SU-DHL-6 (cell line): Measurements from ENCODE around the gene NEDD4.

Experiments
- H2AFZ ChIP-seq: fragments of 200-600 bp; sonication (generic); 2 replicates; pipeline ENCODE4 v1.6.1; 2014; ENCODE audit warnings: low read depth, mild to moderate bottlenecking, moderate library complexity, mixed read lengths, antibody characterized with exemption, low read length; ENCODE audit not compliant: severe bottlenecking
- H3F3A ChIP-seq: fragments of 200-600 bp; shearing (Covaris generic); 2 replicates; pipeline ENCODE4 v1.6.0; 2016; ENCODE audit warnings: antibody characterized with exemption, mild to moderate bottlenecking; ENCODE audit not compliant: insufficient read depth
- H3K27ac ChIP-seq: fragments of 200-600 bp; sonication (generic); 2 replicates; pipeline ENCODE4 v1.5.1; 2016; ENCODE audit warnings: low read depth, mild to moderate bottlenecking, low read length, moderate library complexity, mixed read lengths
- H3K27me3 ChIP-seq: fragments of 200-600 bp; sonication (generic), shearing (Covaris generic); 2 replicates; pipeline ENCODE4 v1.6.0; 2014; ENCODE audit warnings: mild to moderate bottlenecking, low read length
- H3K36me3 ChIP-seq: fragments of 200-600 bp; sonication (generic); 2 replicates; pipeline ENCODE4 v1.6.1; 2014; ENCODE audit warnings: mild to moderate bottlenecking, low read length, mixed read lengths
- H3K4me2 ChIP-seq: fragments of 300-600, 200-600 bp; shearing (Covaris generic), sonication (generic); 2 replicates; pipeline ENCODE4 v1.6.0; 2014; ENCODE audit warnings: low read length, low read depth, mild to moderate bottlenecking; ENCODE audit not compliant: poor library complexity, severe bottlenecking
- H3K4me3 ChIP-seq: fragments of 200-600 bp; sonication (generic); 2 replicates; pipeline ENCODE4 v1.5.1; 2014; ENCODE audit warnings: antibody characterized with exemption, low read length, mild to moderate bottlenecking, mixed read lengths; ENCODE audit not compliant: insufficient read depth, poor library complexity, severe bottlenecking
- H3K79me2 ChIP-seq: fragments of 200-600 bp; sonication (generic); 2 replicates; pipeline ENCODE4 v1.6.1; 2014; ENCODE audit warnings: mild to moderate bottlenecking, low read length, moderate library complexity; ENCODE audit not compliant: insufficient read depth
- H3K9ac ChIP-seq: fragments of 200-600 bp; sonication (generic); 2 replicates; pipeline ENCODE4 v1.7.0; 2014; ENCODE audit warnings: mild to moderate bottlenecking, low read length
- H3K9me2 ChIP-seq: fragments of 200-600 bp; sonication (generic); replicated peaks from 2 replicates; pipeline ENCODE4 v1.6.1; 2014; ENCODE audit warnings: low read length; ENCODE audit not compliant: insufficient read depth
- H3K9me3 ChIP-seq: fragments of 200-600 bp; sonication (generic); 2 replicates; pipeline ENCODE4 v1.6.1; 2014; ENCODE audit warnings: low read length, mixed read lengths; ENCODE audit not compliant: insufficient read depth
- H4K20me1 ChIP-seq: fragments of 200-600 bp; sonication (generic); 2 replicates; pipeline ENCODE4 v1.6.1; 2014; ENCODE audit warnings: low read depth, mild to moderate bottlenecking, antibody characterized with exemption, low read length, moderate library complexity, mixed read lengths
- CTCF ChIP-seq: fragments of 200-600 bp; sonication (generic); IDR thresholded peaks from one replicate; pipeline ENCODE4 v1.5.1; 2017; ENCODE audit warnings: antibody characterized with exemption, mild to moderate bottlenecking, low read length, moderate library complexity; ENCODE audit not compliant: insufficient read depth, poor library complexity, severe bottlenecking
- EZH2phosphoT487 ChIP-seq: fragments of 200-600 bp; sonication (generic), shearing (Covaris generic); conservative IDR thresholded peaks from 2 replicates; pipeline ENCODE4 v1.6.1; 2018; ENCODE audit warnings: mild to moderate bottlenecking, antibody characterized with exemption, low read length, moderate library complexity, mixed read lengths

The NEDD4 gene

DNA sequence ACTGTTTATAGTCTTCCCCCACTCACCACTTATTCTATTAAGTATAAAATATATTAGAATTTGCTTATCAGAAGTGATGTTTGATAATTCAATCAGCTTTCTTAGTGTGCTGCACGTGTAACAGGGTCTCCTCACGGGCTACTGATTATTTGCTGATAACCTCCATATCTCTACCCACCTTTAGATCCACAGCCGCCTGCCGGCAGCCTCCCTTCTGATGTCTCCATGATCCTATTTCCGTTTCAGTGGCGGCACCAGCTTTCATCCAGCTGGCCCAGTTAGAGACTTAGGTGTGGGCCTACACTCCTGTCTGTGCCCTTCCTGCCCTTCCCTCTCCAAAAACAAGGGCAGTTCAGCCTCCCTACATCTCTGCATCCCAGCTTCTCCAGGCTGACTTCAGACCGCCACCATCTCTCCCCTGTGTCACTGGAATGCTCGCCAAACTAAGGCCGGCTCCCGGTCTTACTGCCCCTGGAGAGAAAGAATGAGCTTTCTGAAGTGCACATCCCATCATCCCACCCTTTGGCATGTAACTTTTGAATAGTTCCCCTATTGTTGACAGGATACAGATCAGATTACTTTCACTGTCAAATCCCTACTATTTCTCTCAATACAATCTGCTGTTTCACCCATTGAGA, 173.9 kb downstream of the NEDD4 start:
- H3K9ac ChIP-seq = no peak overlapping the region
- no peaks in the 10 kb centered on the region for H3K9me3 ChIP-seq
- H3K36me3 ChIP-seq = no peaks in the 10 kb centered on the region
- TF ChIP-seq EZH2phosphoT487 (no peak), CTCF (no peak)
- H3K9me2 ChIP-seq = no peaks in the 10 kb centered on the region
- H4K20me1 ChIP-seq = no peaks in the 10 kb centered on the region
- H3K27me3 ChIP-seq = no peaks in the 10 kb centered on the region
- H3K4me3 ChIP-seq = no peak overlapping the region
- no peak overlapping the region for H3K4me2 ChIP-seq
- no peaks in the 10 kb centered on the region for H3F3A ChIP-seq
- no peaks in the 10 kb centered on the region for H3K79me2 ChIP-seq
- no peak overlapping the region for H3K27ac ChIP-seq
- no peak overlapping the region for H2AFZ ChIP-seq

- Histone ChIP-seq H3K4me2 (no peak overlapping the region), H3K9me2 (no peaks in the 10 kb centered on the region), H3F3A (no peaks in the 10 kb centered on the region), H3K27me3 (no peaks in the 10 kb centered on the region), H3K36me3 (no peaks in the 10 kb centered on the region), H2AFZ (no peak overlapping the region), H4K20me1 (no peaks in the 10 kb centered on the region), H3K4me3 (no peak overlapping the region), H3K9ac (no peak overlapping the region), H3K27ac (no peak overlapping the region), H3K79me2 (no peaks in the 10 kb centered on the region), H3K9me3 (no peaks in the 10 kb centered on the region)
- TF ChIP-seq EZH2phosphoT487 (no peak), CTCF (no peak)
These were observed 177.4 kb downstream of the NEDD4 start for GRCh38 chr15:55816017-55816416.

DNA sequence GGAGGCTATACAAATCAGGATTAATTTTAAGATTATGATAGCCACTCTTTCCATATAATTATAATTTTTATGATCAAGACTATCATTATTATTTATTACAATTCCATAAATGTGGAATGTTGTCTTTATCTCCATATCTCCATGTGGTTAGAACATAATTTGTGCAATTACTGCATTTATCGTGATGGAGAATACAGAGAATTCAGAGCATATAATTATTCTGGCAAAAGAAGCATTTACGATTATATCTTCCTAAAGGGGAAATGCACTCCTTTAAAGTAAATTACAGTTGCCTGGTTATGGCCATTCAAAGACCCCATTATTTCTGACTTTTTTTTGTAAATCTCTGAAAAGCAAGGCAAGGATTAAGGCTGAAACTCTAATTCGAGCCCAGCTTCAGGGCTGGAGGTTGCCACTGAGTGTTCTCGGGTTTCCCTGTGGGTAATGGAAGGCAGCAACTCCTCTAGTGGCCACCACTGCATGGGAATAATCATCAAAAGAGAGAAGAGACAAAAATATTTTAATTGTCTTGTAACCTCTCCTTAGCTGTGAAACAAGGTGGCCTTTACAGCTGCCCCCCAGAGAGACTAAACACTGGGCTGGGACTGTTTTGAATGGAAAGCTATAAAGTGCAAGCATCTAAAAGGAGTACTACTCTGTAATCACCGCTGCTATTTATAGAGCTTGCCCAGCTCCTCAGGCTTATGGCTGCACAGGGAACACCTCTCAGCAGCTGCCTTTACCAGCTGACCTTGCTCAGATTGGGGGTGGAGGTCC, 190.6 kb downstream of the NEDD4 start:
- Histone ChIP-seq H3K4me3 (no peak overlapping the region), H3K9me2 (no peaks in the 10 kb centered on the region), H3K9ac (no peak overlapping the region), H2AFZ (no peak overlapping the region), H3K36me3 (no peaks in the 10 kb centered on the region), H3F3A (no peaks in the 10 kb centered on the region), H3K9me3 (no peaks in the 10 kb centered on the region), H3K79me2 (no peaks in the 10 kb centered on the region), H3K27ac (no peak overlapping the region), H3K4me2 (no peak overlapping the region), H3K27me3 (no peaks in the 10 kb centered on the region), H4K20me1 (no peaks in the 10 kb centered on the region)
- TF ChIP-seq CTCF = no peak
- TF ChIP-seq EZH2phosphoT487 = no peak
